HG03039 (cell line): ENCODE data around the gene C1QTNF8.

Experiments
- ATAC-seq: cut with Tn5 transposase; IDR thresholded peaks from one replicate; pipeline ENCODE4 v1.9.1; 2021; ENCODE audit warnings: mild to moderate bottlenecking, moderate library complexity; ENCODE audit not compliant: unreplicated experiment

The C1QTNF8 gene, protein sequence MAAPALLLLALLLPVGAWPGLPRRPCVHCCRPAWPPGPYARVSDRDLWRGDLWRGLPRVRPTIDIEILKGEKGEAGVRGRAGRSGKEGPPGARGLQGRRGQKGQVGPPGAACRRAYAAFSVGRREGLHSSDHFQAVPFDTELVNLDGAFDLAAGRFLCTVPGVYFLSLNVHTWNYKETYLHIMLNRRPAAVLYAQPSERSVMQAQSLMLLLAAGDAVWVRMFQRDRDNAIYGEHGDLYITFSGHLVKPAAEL

DNA sequence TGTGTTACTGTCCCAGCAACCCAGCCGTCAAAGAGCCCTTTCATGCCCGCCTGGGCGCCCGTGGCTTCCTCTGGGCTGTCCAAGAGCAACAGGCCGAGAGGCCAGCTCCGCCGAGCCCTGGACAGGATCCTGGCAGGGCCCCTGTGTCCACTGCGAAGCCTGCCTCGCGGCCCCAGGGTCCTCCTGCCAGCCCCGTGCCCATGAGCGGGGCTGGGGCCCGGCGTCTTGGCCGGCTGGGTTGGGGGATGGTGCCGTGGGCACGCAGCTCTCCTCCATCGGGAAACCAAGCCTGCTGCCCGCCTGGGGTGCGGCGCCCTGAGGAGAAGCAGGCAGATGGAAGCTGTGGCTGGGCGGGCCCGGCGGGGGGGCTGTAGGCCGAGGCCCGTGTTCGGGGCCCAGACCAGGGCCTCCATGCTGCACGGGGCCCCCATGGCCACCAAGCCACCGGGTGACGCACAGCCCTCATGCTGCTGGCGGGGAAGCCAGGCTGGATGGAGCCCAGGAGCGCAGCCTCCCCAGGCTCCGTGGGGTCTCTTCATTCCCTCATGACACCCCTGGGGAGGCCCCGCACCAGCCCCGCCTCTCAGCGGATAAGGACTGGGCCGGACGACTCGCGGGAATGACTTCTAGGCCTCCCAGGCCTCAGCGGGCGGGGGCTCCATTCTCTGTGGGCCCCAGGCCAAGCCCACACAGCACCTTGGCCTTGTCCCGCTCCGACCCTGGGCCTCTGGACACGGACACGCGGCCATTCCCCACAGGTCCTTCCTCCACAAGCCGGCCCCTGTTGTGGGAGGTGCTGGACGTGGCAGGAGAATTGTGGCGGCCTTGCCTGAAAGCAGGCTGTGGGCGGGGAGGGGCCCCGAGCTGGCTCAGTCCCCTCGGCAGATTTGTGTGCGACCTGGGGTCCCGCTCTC lies at the start of gene C1QTNF8:
Gene C1QTNF8, minus strand, starts transcription at position 76 of the 914 bp plus-strand sequence. CDS start 1,322 bp downstream, outside the sequence.
- ATAC-seq, result no peak

DNA sequence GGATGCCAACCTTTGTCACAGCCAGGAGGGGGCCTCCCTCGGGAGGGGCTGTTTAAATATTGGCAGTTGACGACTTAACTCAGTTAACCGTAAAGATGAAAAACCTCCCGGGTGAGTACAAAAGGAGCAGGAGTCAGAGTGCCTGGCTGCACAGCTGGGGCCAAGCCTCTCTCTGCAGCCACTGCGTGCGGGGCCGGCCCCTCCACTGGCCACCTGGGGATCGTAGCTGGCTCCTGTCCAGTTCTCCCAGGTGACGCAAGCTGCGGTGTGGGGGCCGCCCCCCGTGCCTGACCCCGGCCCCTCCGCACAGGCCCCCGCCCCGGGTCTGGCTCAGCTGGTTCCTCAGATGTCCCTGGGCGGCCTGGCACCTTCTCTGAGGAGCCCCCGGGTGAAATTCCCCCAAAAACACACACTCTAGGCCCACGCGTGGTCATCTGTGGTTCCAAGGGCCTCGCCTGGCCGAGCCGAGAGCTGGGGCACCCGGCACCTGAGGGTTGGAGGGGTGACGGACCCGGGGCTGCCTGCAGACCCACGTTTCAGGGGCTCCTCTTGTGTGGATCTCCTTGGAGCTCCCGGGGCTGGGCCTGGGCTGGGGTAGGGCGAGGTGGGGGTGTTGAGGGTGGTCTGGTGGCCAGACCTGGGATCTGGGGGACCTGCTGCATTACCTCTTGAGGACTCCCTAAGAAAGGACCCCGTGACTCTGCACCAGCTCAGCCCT lies 49.5 kb upstream of the C1QTNF8 start:
- ATAC-seq, result no peak

DNA sequence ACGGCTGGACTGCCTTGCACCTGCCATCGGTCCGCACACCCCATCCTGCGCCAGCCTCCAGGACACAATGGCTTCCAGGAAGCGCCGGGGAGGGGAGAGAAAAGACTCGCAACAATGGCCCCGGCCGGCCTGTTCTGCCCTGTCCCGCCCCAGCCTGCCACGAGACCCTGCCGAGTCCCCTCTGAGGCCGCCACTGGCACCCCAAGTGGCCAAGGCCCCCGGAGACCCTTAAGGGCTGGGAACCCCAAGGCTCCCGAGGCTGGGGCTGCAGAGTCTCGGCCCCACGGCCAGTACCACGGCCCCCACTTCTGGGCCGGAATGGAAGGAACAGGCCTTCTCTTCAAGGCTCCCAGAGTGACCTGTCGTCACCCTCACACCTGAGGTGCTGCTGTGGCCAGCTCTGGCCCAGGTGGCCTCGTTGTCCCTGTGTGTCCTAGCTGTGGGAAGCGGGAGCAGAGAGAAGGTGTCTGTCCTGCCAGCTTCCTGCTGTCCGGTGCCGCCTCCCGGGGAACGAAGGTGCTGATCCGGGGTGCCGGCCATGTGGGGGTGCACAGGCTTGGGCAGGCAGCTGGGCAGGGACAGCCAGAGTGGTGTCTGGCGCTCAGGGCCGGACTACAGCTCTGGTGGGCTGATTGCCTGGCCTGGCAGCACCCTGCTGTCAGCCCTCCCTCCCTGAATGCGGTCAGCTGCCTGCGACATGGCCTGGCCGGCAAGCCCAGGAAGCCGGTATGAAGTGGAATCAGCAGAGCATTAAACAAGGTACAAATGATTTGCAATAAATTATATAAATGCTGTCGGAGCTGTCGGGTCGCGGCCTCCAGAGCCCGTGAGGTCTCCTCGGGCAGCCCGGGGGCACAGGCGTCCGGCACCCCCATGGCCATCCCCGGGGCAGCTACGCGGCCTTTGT lies 48.7 kb upstream of the C1QTNF8 start:
- no peak for ATAC-seq

DNA sequence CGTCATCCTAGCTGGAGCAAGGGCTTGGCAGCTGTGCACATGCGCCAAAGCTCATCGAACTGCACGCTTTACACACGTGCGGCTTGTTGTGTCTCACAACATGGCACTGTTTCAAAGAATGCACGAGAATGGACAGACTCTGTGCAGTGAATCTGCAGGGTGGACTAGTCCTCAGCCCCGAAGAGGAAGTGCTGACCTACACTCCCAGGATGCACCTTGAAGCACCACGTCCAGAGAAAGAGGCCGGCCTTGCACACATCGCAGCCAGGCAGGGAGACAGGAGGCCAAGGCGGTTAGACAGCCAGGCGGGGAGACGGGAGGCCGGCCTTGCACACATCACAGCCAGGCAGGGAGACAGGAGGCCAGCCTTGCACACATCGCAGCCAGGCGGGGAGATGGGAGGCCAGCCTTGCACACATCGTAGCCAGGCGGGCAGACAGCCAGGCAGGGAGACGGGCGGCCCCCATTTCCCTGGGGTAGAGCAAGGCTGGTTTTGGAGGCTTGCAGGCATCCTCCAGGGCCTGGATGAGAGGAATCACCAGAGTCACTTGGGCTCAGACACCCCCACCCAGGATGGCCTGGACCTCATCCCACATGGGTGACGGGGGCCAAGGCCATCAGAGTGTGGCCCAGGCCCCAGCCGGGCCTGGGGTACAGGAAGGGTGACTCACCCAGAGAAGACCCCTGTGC lies 47.9 kb upstream of the C1QTNF8 start:
- no peak for ATAC-seq

DNA sequence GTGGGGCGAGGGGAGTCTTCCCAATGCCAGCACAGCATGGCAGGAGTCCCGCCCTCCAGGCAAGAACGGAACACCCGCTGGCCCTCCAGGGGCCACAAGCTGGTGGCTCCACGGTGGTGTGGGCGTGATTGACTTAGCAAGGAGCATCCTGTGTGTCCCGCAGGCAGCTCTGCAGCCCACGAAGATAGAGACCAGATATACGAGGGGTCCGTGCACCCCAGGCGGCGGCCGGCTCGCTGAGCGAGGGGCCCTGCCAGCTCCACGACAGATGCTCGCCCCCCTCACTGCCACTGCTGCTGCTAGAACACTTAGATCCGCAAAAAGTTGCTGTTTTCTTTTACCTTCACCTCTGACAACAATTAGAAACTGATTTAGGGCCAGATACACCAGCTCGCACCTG lies 46.9 kb upstream of the C1QTNF8 start:
- no peak for ATAC-seq

DNA sequence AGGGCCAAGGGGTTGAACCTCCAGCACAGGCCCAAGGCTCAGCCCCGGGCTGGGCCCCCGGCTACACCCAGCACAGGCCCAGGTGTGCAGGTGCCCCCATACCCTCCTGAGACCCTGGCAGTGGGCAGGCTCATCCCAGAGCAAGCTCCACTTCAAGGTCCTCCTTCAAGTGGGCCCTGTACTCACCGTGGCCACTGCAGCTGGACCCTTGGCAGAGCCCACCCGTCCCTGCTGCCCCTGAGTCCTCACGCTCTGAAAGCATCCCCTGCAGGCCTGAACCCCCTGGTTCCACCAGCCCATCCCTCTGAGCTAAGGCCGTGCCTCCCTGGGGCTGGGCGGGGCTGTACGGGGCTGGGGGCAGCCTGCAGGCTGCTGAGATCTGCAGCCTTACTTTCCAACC lies 45.7 kb upstream of the C1QTNF8 start:
- no peak for ATAC-seq

DNA sequence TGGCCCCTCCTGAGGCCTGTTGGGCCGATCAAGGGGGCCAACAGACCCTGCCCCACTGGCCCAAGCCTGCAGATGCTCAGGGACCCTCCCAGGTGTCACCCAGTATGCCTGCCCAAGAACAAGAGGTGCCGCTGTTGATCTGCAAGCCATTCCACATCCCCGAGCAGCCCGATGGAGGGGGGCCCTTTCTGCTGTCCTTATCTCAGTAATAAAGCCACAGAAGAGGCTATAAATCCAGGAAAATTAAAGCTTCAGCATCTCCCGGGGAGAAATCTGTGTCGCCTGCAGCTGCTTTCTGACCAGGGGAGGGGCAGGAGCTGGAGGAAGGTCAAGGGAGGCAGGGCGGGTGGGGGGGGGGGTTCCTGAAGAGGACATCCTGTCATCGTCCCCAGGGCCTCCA lies 45.1 kb upstream of the C1QTNF8 start:
- ATAC-seq, result no peak

DNA sequence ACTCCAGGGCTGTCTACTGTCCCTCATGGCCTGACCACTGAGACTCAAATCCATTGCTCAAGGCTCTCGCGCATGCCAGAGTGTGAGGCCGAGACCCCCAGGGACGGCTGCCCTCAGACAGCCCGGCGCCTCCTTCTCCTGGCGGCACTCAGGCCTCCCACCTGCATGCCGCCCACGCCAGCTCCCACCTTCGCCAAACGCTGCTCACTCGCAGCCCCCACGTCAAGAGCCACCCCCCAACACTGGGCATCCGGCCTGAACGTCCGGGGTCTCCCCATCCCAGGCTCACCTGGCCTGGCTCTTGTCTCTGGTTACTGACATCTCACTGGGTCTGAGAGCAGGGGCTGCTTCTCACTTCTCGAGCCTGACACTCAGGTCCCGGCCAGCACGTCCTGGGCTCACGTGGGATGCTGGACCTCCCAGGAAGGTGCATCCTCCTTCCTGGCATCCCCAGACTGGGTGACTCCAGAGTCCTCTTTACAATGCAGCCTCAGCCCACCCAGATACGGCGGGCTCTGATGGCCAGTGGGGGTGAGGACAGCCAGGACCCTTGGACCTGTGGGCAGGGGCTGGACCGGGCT lies 44.6 kb upstream of the C1QTNF8 start:
- ATAC-seq, result no peak

DNA sequence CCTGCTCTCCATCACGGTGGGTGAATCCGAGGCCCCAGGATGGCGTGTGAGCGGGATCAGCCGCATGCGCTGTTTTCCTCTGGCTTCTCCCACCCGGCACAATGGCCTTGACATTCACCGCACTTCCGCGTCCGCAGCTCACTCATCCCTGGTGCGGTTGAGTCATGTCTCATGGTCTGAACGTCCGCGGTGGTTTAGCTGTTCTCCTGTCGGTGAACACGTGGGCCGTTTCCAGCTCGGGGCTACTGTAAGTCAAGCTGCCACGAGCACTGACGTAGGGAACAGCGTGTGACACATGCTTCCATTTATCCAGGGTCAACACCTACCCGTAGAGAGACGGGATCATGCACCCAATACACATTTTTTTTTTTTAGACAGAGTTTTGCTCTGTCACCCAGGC lies 41.6 kb upstream of the C1QTNF8 start:
- ATAC-seq, result no peak

DNA sequence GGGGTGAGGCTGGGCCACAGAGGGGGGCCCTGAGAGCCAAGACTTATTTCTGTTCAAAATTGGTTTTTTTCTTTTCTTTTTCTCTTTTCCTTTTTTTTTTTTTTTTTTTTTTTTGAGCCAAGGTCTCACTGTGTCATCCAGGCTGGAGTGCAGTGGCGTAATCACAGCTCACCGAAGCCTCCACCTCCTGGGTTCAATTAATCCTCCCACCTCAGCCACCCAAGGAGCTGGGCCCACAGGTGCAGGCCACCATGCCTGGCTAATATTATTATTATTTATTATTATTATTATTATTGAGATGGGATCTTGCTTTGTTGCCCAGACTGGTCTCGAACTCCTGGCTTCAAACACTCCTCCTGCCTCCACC lies 39.4 kb upstream of the C1QTNF8 start:
- no peak for ATAC-seq

DNA sequence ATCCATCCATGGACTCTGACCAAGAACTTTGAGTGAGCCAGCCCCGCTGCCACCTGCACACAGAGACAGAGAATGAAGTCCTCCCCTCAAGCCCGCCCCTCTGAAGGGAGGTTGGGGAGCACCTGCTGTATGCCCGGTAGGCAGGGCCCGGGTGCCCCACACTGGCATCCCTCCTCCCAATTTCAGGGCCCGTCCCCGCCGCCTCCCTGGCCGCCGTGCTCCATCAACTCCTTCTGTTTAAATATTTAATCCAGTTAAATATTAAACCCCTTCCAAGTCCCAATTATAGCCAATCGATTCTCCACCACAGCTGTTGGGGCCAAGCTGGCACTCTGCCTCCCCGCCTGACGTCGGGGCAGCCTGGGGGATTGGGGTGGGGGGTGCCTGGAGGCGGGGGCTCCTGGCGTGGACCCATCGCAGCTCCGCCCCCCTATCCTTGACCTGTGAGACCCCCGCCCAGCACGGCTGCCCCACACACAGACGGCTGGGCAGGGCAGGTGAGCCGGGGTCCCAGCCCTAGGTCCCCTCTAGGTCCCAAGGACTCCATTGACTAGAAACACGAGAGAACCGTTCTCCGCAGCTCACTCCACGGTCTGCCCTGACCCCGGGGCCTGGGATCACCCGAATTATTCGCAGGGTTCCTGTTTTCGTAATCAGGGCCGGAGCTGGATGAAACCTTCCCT lies 38.9 kb upstream of the C1QTNF8 start:
- no peak for ATAC-seq

DNA sequence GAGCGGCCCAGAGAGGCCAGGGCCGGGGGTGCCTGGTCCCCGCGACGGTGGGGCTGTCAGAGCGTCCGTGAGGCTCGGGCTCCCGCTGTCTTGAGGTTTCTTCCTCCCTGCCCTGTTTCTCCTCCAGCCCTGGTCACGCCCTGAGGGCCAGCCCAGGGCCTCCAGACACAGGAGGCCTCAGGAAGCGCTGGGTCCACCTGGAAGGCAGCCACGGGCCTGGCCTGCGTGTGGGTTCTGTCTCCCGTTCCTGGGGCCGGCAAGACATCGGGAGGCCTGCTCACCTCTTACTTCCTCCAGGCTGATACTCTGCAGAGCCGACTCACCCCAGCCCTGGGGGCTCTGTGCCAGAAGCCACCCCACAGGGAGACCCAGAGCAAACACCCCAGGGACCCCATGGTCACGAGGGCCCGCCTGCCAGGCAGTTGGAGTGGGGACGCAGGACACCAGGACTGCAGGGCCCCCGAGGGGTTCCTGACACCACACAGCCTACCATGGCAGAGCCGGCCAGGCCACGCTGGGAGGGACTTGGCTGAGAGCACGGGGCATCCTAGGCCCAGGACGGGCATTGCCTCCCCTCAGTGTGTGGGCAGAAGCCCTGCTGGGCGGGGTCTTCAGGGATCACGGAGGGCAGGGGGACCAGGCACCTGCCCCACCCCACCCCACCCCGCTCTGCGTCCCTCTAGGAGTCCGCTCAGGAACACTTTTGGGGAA lies 37.9 kb upstream of the C1QTNF8 start:
- no peak for ATAC-seq

DNA sequence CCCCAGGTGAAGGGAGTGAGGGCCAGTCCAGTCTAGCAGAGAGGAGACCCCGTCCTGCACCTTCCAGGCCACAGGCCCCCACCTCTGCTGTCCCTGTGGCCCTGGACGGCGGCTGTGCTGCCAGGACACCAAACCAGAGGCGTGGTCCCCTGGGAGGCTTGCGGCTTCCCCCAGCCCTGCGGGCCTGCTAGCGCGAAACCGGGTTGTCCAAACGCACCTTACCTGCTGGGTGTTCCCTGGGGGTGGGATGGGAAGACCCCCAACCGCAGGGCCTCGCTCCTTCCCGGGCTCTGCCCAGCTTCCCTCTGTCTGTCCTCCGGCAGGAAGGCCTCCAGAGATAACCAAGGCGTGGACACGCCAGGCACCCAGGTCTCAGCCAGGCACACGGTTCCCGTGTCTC lies 37.2 kb upstream of the C1QTNF8 start:
- ATAC-seq, result no peak

DNA sequence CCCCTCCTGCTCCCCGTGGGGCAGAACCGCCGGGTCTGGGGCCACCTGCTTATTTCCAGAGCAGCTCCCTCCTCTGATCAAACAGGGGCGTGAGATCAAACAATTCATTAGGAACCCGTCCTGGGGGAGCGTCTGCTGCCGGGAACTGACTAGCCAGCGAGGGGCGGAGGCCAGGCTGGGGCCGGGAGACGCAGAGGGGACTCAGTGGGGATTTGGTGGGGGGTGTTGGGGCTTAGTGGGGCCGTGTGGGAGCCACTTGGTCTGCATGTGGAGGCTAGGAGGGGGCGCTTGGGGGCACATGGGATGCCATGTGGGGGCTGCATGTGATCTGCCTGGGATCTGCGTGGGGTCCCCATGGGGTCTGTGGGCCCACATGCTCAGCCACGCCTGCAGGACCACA lies 36.4 kb upstream of the C1QTNF8 start:
- ATAC-seq, result no peak

DNA sequence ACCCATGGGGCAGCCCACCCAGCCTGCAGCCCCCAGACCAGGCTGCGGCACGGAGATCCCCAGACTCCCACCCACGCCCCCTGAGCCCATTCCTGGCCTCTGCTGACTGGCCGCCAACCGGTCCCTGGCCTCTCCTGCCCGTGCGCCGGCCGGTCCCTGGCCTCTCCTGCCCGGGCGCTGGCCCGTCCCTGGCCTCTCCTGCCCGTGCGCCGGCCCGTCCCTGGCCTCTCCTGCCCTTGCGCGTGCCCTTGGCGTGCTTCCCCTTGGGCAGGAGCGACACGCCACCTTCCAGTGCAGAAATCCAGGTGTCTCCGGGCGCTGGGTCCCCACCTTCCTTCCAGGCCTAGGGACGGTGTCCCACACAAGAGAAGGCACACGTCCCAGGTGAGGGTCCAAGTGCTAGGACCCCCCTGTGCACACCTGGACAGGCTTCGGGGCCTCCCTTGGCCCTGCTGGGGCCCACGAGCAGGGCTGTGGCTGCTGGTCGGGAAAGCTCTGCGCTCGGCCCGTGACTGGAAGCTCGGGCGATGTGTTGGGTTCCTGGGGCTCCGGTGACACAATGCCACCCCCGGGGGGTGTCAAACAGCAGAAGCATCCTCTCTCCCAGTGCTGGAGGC lies 35.4 kb upstream of the C1QTNF8 start:
- no peak for ATAC-seq

DNA sequence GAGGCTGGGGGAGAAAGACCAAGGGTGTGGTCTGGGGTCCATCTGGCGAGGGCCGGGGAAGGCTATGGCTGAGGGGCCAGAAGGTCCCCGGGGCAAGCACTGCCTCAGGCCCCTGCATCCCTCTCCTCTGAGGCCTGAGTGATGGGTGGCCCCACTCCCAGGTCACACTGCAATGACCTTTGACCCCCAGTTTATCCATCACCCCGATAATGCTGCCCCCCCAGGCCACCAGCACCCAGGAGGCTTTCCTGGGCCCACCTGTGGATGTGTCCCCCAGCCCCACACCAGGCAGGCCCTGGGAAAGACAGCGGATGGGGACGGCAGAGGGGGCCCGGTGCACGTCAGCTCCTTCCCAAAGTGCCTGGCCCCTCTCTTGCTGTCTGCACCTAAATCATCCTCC lies 34.3 kb upstream of the C1QTNF8 start:
- no peak for ATAC-seq

DNA sequence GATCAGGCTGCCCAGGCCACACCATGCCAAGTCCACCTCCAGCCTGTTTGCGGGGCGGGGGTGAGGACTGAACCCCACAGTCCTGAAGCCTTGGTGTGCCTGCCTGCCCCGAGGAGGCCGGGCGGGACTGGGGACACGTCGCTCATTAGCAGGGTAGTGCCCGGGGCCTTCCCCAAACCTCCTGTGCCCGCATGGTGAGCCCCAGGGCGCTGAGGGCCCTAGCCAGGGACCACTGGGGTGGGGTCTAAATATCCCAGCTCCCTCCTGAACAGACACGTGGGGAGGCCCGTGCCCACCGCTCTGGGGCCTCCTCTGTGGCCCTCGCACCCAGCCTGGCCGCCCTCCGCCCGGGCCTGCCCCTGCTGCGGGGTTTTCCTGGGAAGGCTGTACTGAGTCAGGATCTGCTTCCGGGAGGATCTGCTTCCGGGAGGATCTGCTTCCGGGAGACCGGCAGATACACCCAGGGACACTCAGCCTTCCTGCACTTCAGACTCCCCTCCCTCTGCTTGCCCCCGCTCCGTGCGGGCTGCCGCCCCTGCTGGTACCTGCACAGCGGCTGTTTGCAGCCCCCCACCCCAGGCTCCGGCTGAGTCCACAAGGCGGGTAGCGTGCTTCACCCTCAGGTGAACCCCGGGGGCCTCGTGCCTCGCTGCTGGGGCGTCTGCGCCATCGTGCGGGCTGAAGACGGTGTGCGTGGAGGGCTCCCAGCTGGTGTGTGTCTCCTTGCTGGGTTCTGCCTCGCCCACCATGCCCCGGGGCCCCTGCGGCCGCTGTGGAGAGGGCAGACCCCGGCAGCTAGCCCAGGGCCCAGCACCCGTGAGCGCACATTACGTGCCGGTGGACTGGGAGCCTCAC lies 33.3 kb upstream of the C1QTNF8 start:
- ATAC-seq, result no peak
